ENCODE data around the gene GRIK4.

DNA sequence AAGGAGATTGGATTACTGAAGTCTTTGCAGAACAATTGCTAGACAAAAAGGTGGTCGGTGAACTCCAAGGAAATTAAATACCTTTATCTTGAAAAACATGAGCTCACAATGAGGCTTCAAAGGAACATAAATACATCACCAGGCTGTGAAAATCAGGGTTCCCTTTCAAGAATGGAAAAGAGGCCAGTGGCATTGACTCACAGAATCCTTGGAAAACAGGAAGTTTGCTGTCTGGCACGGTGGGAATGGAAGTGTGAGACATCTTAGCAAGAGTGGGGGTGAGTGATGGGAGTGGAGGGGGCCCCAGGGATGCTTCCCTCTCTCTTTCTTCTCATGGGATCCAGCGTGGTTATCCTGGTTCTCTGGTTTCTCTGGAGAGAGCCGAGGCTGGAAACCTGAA lies 463.4 kb downstream of the GRIK4 start:
- TF ChIP-seq, protein P1, sequence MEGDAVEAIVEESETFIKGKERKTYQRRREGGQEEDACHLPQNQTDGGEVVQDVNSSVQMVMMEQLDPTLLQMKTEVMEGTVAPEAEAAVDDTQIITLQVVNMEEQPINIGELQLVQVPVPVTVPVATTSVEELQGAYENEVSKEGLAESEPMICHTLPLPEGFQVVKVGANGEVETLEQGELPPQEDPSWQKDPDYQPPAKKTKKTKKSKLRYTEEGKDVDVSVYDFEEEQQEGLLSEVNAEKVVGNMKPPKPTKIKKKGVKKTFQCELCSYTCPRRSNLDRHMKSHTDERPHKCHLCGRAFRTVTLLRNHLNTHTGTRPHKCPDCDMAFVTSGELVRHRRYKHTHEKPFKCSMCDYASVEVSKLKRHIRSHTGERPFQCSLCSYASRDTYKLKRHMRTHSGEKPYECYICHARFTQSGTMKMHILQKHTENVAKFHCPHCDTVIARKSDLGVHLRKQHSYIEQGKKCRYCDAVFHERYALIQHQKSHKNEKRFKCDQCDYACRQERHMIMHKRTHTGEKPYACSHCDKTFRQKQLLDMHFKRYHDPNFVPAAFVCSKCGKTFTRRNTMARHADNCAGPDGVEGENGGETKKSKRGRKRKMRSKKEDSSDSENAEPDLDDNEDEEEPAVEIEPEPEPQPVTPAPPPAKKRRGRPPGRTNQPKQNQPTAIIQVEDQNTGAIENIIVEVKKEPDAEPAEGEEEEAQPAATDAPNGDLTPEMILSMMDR (conservative IDR thresholded peaks at IDR 0.05) = no peak
- no peak for TF ChIP-seq EZH2 (IDR thresholded peaks at IDR 0.05; ENCODE audit: low read depth)
